Measurements from ENCODE around the gene NKTR.

DNA sequence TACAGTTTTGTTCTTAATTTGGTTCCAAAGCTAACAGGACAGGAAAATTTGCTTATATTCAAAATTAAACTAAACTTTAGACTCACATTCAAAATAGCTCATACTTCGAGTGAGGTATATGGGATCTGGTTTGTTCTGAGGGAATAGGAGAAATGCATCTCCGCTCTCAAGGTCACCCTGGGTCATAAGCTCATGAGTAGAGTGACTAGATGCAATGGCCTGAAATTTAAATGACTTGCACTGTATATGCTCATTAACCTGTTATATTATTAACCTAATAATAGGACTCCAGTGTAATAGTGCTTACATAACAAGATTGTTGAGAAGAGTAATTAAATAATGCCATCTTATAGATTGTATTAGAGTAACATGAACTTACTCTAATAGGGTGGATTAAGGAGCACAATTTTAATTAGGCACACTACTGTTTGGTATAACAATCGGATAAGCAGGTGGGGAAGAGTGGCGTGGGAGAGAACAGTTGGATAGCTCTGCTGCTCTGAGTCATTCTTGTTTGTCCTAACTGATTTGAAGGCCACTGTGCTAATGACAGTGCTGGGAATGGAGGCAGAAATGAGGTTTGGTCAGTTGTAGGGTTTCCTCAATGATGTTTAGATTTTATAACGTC, 5.2 kb downstream of the NKTR start:
- TF ChIP-seq EZH2phosphoT487 (IDR thresholded peaks at IDR 0.05; ENCODE audit: borderline replicate concordance, low read depth, low read length) = no peak
- TF ChIP-seq, protein P1, sequence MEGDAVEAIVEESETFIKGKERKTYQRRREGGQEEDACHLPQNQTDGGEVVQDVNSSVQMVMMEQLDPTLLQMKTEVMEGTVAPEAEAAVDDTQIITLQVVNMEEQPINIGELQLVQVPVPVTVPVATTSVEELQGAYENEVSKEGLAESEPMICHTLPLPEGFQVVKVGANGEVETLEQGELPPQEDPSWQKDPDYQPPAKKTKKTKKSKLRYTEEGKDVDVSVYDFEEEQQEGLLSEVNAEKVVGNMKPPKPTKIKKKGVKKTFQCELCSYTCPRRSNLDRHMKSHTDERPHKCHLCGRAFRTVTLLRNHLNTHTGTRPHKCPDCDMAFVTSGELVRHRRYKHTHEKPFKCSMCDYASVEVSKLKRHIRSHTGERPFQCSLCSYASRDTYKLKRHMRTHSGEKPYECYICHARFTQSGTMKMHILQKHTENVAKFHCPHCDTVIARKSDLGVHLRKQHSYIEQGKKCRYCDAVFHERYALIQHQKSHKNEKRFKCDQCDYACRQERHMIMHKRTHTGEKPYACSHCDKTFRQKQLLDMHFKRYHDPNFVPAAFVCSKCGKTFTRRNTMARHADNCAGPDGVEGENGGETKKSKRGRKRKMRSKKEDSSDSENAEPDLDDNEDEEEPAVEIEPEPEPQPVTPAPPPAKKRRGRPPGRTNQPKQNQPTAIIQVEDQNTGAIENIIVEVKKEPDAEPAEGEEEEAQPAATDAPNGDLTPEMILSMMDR (conservative IDR thresholded peaks at IDR 0.05; ENCODE audit: low read length) = no peak
